ENCODE data around the gene SUV39H1.

Gene SUV39H1

GRCh38 chrX:48715876-48716502 is 19.5 kb downstream of the SUV39H1 start:
- H3K4me1 Mint-ChIP-seq (ENCODE audit: low read depth) = peaks cover 72% of the 10 kb centered on the region
- H3K4me3 Mint-ChIP-seq = peak overlapping the region; percentile 21
- H3K9me3 Mint-ChIP-seq = no peaks in the 10 kb centered on the region
- H3K27me3 Mint-ChIP-seq = no peaks in the 10 kb centered on the region
- peak overlapping the region; percentile 28 for H3K27ac Mint-ChIP-seq
- H3K36me3 Mint-ChIP-seq (ENCODE audit: low read depth) = no peaks in the 10 kb centered on the region

- H3K4me1 Mint-ChIP-seq (ENCODE audit: low read depth) = peaks cover 44% of the 10 kb centered on the region
- H3K9me3 Mint-ChIP-seq = no peaks in the 10 kb centered on the region
- H3K4me3 Mint-ChIP-seq = no peak overlapping the region
- H3K36me3 Mint-ChIP-seq (ENCODE audit: low read depth) = no peaks in the 10 kb centered on the region
- no peaks in the 10 kb centered on the region for H3K27me3 Mint-ChIP-seq
- H3K27ac Mint-ChIP-seq = no peak overlapping the region
Measured at GRCh38 chrX:48719958-48720357, 23.4 kb downstream of the SUV39H1 start.

- Mint-ChIP-seq H3K27me3 (no peaks in the 10 kb centered on the region), H3K4me3 (no peak overlapping the region), H3K4me1 (ENCODE audit: low read depth) (peaks cover 43% of the 10 kb centered on the region), H3K9me3 (no peaks in the 10 kb centered on the region), H3K36me3 (ENCODE audit: low read depth) (no peaks in the 10 kb centered on the region), H3K27ac (no peak overlapping the region)
Measured at GRCh38 chrX:48720577-48721250, 24.2 kb downstream of the SUV39H1 start.

- Mint-ChIP-seq H3K4me1 (ENCODE audit: low read depth) (peaks cover 44% of the 10 kb centered on the region), H3K4me3 (no peak overlapping the region), H3K36me3 (ENCODE audit: low read depth) (no peaks in the 10 kb centered on the region), H3K27me3 (no peaks in the 10 kb centered on the region), H3K9me3 (no peaks in the 10 kb centered on the region), H3K27ac (no peak overlapping the region)
Measured at GRCh38 chrX:48721916-48722315, 25.4 kb downstream of the SUV39H1 start.

GRCh38 chrX:48726596-48726995 is 30.1 kb downstream of the SUV39H1 start:
- Mint-ChIP-seq H3K36me3 (ENCODE audit: low read depth) (no peaks in the 10 kb centered on the region), H3K27ac (no peak overlapping the region), H3K9me3 (peaks cover 7% of the 10 kb centered on the region), H3K27me3 (no peaks in the 10 kb centered on the region), H3K4me1 (ENCODE audit: low read depth) (peaks cover 40% of the 10 kb centered on the region), H3K4me3 (no peak overlapping the region)

- no peak overlapping the region for H3K27ac Mint-ChIP-seq
- no peaks in the 10 kb centered on the region for H3K27me3 Mint-ChIP-seq
- no peak overlapping the region for H3K4me3 Mint-ChIP-seq
- H3K36me3 Mint-ChIP-seq (ENCODE audit: low read depth) = no peaks in the 10 kb centered on the region
- peaks cover 7% of the 10 kb centered on the region for H3K9me3 Mint-ChIP-seq
- peaks cover 33% of the 10 kb centered on the region for H3K4me1 Mint-ChIP-seq (ENCODE audit: low read depth)
Measured at GRCh38 chrX:48728653-48729052, 32.1 kb downstream of the SUV39H1 start.

GRCh38 chrX:48736303-48736702 is 39.8 kb downstream of the SUV39H1 start:
- Mint-ChIP-seq H3K27me3 (no peaks in the 10 kb centered on the region), H3K4me3 (peak overlapping the region; percentile 93), H3K27ac (peak overlapping the region; percentile 87), H3K9me3 (no peaks in the 10 kb centered on the region), H3K36me3 (ENCODE audit: low read depth) (no peaks in the 10 kb centered on the region), H3K4me1 (ENCODE audit: low read depth) (peaks cover 20% of the 10 kb centered on the region)

- H3K27me3 Mint-ChIP-seq = no peaks in the 10 kb centered on the region
- no peaks in the 10 kb centered on the region for H3K9me3 Mint-ChIP-seq
- peak overlapping the region; percentile 93 for H3K4me3 Mint-ChIP-seq
- peaks cover 20% of the 10 kb centered on the region for H3K4me1 Mint-ChIP-seq (ENCODE audit: low read depth)
- H3K27ac Mint-ChIP-seq = peak overlapping the region; percentile 87
- no peaks in the 10 kb centered on the region for H3K36me3 Mint-ChIP-seq (ENCODE audit: low read depth)
Measured at GRCh38 chrX:48736878-48737212, 40.3 kb downstream of the SUV39H1 start.

- Mint-ChIP-seq H3K4me3 (peak overlapping the region; percentile 93), H3K4me1 (ENCODE audit: low read depth) (peaks cover 20% of the 10 kb centered on the region), H3K27me3 (no peaks in the 10 kb centered on the region), H3K27ac (peak overlapping the region; percentile 97), H3K9me3 (no peaks in the 10 kb centered on the region), H3K36me3 (ENCODE audit: low read depth) (no peaks in the 10 kb centered on the region)
Measured at GRCh38 chrX:48737213-48737938, 40.8 kb downstream of the SUV39H1 start.

GRCh38 chrX:48737940-48738339 is 41.4 kb downstream of the SUV39H1 start:
- Mint-ChIP-seq H3K4me1 (ENCODE audit: low read depth) (peaks cover 20% of the 10 kb centered on the region), H3K36me3 (ENCODE audit: low read depth) (no peaks in the 10 kb centered on the region), H3K27me3 (no peaks in the 10 kb centered on the region), H3K9me3 (no peaks in the 10 kb centered on the region), H3K27ac (peak overlapping the region; percentile 97), H3K4me3 (peak overlapping the region; percentile 93)

- Mint-ChIP-seq H3K4me3 (no peak overlapping the region), H3K9me3 (no peaks in the 10 kb centered on the region), H3K27me3 (no peaks in the 10 kb centered on the region), H3K4me1 (ENCODE audit: low read depth) (peaks cover 10% of the 10 kb centered on the region), H3K36me3 (ENCODE audit: low read depth) (no peaks in the 10 kb centered on the region), H3K27ac (no peak overlapping the region)
Measured at GRCh38 chrX:48741834-48742233, 45.3 kb downstream of the SUV39H1 start.

GRCh38 chrX:48745222-48745621 is 48.7 kb downstream of the SUV39H1 start:
- H3K4me1 Mint-ChIP-seq (ENCODE audit: low read depth) = no peaks in the 10 kb centered on the region
- H3K27me3 Mint-ChIP-seq = no peaks in the 10 kb centered on the region
- no peaks in the 10 kb centered on the region for H3K36me3 Mint-ChIP-seq (ENCODE audit: low read depth)
- no peak overlapping the region for H3K27ac Mint-ChIP-seq
- no peaks in the 10 kb centered on the region for H3K9me3 Mint-ChIP-seq
- H3K4me3 Mint-ChIP-seq = no peak overlapping the region

GRCh38 chrX:48747415-48748016 is 51.0 kb downstream of the SUV39H1 start:
- Mint-ChIP-seq H3K27ac (no peak overlapping the region), H3K4me1 (ENCODE audit: low read depth) (peaks cover 6% of the 10 kb centered on the region), H3K36me3 (ENCODE audit: low read depth) (no peaks in the 10 kb centered on the region), H3K27me3 (no peaks in the 10 kb centered on the region), H3K4me3 (no peak overlapping the region), H3K9me3 (no peaks in the 10 kb centered on the region)

- H3K4me3 Mint-ChIP-seq = no peak overlapping the region
- H3K4me1 Mint-ChIP-seq (ENCODE audit: low read depth) = peaks cover 6% of the 10 kb centered on the region
- no peak overlapping the region for H3K27ac Mint-ChIP-seq
- no peaks in the 10 kb centered on the region for H3K27me3 Mint-ChIP-seq
- no peaks in the 10 kb centered on the region for H3K36me3 Mint-ChIP-seq (ENCODE audit: low read depth)
- no peaks in the 10 kb centered on the region for H3K9me3 Mint-ChIP-seq
Measured at GRCh38 chrX:48749182-48749581, 52.6 kb downstream of the SUV39H1 start.

- Mint-ChIP-seq H3K27ac (no peak overlapping the region), H3K4me3 (no peak overlapping the region), H3K4me1 (ENCODE audit: low read depth) (peaks cover 6% of the 10 kb centered on the region), H3K9me3 (no peaks in the 10 kb centered on the region), H3K36me3 (ENCODE audit: low read depth) (no peaks in the 10 kb centered on the region), H3K27me3 (no peaks in the 10 kb centered on the region)
Measured at GRCh38 chrX:48751343-48751742, 54.8 kb downstream of the SUV39H1 start.
